Thyroid gland (tissue), 4 donors: ENCODE measurements around the gene FAM20A. TPM values are rescaled to one million over a fixed set of nuclear protein-coding genes. Genes with fewer than 3 reads are reported as not detected.

Source experiments
- DNase-seq, 2 donors: peaks; one replicate each; pipeline ENCODE4 v3.0.0-alpha.2; 2019
- H3K27ac ChIP-seq, 3 donors: fragments of 200-600 bp; sonication (generic); 1 replicate in 2 of 3; 2 replicates in 1 of 3; pipeline ENCODE4 v1.5.1; 2016 to 2019; ENCODE audit warnings: mild to moderate bottlenecking in 1 of 3, moderate library complexity in 1 of 3
- H3K27me3 ChIP-seq: fragments of 200-600 bp; sonication (generic); one replicate; pipeline ENCODE4 v1.5.1; 2019
- H3K36me3 ChIP-seq, 2 donors: fragments of 200-600 bp; sonication (generic); one replicate each; pipeline ENCODE4 v1.5.1; 2016 to 2019
- H3K4me1 ChIP-seq, 2 donors: fragments of 200-600 bp; sonication (generic); one replicate each; pipeline ENCODE4 v1.5.1; 2017 to 2019
- H3K4me3 ChIP-seq, 3 donors: fragments of 200-600 bp; sonication (generic); replicated peaks in 1 of 3; 1 replicate in 2 of 3; 2 replicates in 1 of 3; pipeline ENCODE4 v1.5.1; 2016; ENCODE audit warnings: mild to moderate bottlenecking in 1 of 3
- H3K9me3 ChIP-seq: fragments of 200-600 bp; sonication (generic); one replicate; pipeline ENCODE4 v1.5.1; 2017
- POLR2A ChIP-seq, 2 donors: fragments of 450-650 bp; IDR thresholded peaks; one replicate each; pipeline ENCODE4 v1.6.1; 2017; ENCODE audit warnings: antibody characterized with exemption in 2 of 2, mild to moderate bottlenecking in 2 of 2, moderate library complexity in 1 of 2
- WGBS, 2 donors: methylation state at CpG; one replicate each; pipeline ENCODE4 v1.1.5; 2017; 5-methylcytosine and 5-hydroxymethylcytosine counted together
- intact Hi-C: fragments of 100-400 bp; cut with DNase I; formaldehyde crosslinking; loops from one replicate; pipeline ENCODE4 v1.15.1; 2023
- total RNA-seq, 4 donors: library from RNA; depleted of rRNA; stranded (reverse); fragments of >200 nt; gene quantifications; one replicate each; pipeline ENCODE4 v1.2.3, GENCODE V29; 2016
- TF ChIP-seq, protein P1 (sequence below), 6 experiments: fragments of 200-600 bp in 3 of 6; fragments of 450-650 bp in 3 of 6; sonication (generic) in 3 of 6; IDR thresholded peaks; one replicate each; pipeline ENCODE4 v1.5.1; 2016 to 2019; ENCODE audit warnings: antibody characterized with exemption in 6 of 6, mild to moderate bottlenecking in 2 of 6, inconsistent platforms in 1 of 6, moderate library complexity in 1 of 6

The FAM20A gene
- total RNA-seq, 4 donors from 2014 or later: 7.6 to 20.8 (median 14.1) TPM

GRCh38 chr17:68616334-68616733 is 15.2 kb upstream of the FAM20A start:
- no peaks in the 10 kb centered on the region for H3K27me3 ChIP-seq
- intact Hi-C loops: no loop called here
- H3K4me1 ChIP-seq: peaks cover 0 to 5% of the 10 kb centered on the region in 2 donors
- H3K27ac ChIP-seq: no peak overlapping the region
- no peaks in the 10 kb centered on the region for H3K9me3 ChIP-seq
- H3K4me3 ChIP-seq: no peak overlapping the region
- DNase-seq: no peak
- H3K36me3 ChIP-seq: no peaks in the 10 kb centered on the region
- TF ChIP-seq, protein P1, sequence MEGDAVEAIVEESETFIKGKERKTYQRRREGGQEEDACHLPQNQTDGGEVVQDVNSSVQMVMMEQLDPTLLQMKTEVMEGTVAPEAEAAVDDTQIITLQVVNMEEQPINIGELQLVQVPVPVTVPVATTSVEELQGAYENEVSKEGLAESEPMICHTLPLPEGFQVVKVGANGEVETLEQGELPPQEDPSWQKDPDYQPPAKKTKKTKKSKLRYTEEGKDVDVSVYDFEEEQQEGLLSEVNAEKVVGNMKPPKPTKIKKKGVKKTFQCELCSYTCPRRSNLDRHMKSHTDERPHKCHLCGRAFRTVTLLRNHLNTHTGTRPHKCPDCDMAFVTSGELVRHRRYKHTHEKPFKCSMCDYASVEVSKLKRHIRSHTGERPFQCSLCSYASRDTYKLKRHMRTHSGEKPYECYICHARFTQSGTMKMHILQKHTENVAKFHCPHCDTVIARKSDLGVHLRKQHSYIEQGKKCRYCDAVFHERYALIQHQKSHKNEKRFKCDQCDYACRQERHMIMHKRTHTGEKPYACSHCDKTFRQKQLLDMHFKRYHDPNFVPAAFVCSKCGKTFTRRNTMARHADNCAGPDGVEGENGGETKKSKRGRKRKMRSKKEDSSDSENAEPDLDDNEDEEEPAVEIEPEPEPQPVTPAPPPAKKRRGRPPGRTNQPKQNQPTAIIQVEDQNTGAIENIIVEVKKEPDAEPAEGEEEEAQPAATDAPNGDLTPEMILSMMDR (IDR thresholded peaks at IDR 0.05): no peak
- TF ChIP-seq POLR2A (IDR thresholded peaks at IDR 0.05): no peak

- 86 to 88% methylated on average over 5 of the region's 5 CpGs for WGBS, 2 donors
- no peak for DNase-seq
- H3K4me1 ChIP-seq: peaks cover 0 to 5% of the 10 kb centered on the region in 2 donors
- H3K36me3 ChIP-seq: no peaks in the 10 kb centered on the region
- no peak overlapping the region for H3K4me3 ChIP-seq
- no peaks in the 10 kb centered on the region for H3K27me3 ChIP-seq
- intact Hi-C loops: no loop called here
- H3K9me3 ChIP-seq: no peaks in the 10 kb centered on the region
- no peak overlapping the region for H3K27ac ChIP-seq
- TF ChIP-seq, protein P1 (IDR thresholded peaks at IDR 0.05): no peak
- TF ChIP-seq POLR2A (IDR thresholded peaks at IDR 0.05): no peak
Measured at GRCh38 chr17:68614718-68615117, 13.6 kb upstream of the FAM20A start.

DNA sequence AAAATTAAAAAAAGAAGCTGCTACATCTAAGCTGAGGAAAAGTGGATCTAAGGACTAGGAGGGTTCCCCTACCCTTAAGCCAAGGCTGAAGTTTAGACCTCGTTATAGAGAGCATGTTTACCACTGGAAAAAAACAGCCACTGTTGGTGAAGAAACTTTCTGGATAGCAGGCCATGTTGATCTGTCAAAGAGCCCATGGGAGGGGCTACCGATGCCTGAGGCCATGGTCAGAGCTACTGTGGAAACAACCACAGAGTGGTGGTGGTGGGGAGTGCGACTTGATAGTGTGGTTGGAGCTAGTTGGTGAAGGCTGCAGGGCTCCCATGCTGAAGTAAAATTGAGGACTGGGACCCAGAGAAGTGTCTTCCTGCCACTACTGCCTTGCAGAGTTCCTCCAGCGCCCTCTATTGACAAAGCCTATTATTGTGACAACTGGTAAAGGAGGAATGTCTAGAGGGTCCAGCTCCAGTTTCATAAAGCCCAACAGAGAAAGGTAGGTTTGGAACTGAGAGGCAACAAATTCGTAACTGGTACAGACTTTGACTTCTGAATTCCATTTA is 12.7 kb upstream of the FAM20A start:
- Histone ChIP-seq H3K27ac (no peak overlapping the region), H3K4me1 (peaks cover 0 to 5% of the 10 kb centered on the region in 2 donors), H3K36me3 (no peaks in the 10 kb centered on the region), H3K4me3 (no peak overlapping the region), H3K9me3 (no peaks in the 10 kb centered on the region), H3K27me3 (no peaks in the 10 kb centered on the region)
- peak; percentile 31 to 43 for DNase-seq
- WGBS, 2 donors: 53% methylated on average over 5 of the region's 5 CpGs
- intact Hi-C loops: no loop called here
- no peak for TF ChIP-seq POLR2A (IDR thresholded peaks at IDR 0.05)
- TF ChIP-seq, protein P1 (IDR thresholded peaks at IDR 0.05): peak; percentile 37 to 71 (median 64)

GRCh38 chr17:68612923-68613292 is 11.7 kb upstream of the FAM20A start:
- DNase-seq: no peak
- H3K27me3 ChIP-seq: no peaks in the 10 kb centered on the region
- no peaks in the 10 kb centered on the region for H3K9me3 ChIP-seq
- no peak overlapping the region for H3K27ac ChIP-seq
- no peak overlapping the region for H3K4me3 ChIP-seq
- TF ChIP-seq POLR2A (IDR thresholded peaks at IDR 0.05): no peak
- TF ChIP-seq, protein P1 (IDR thresholded peaks at IDR 0.05): no peak
- no peaks in the 10 kb centered on the region for H3K36me3 ChIP-seq
- intact Hi-C loops: no loop called here
- peaks cover 0 to 5% of the 10 kb centered on the region in 2 donors for H3K4me1 ChIP-seq

DNA sequence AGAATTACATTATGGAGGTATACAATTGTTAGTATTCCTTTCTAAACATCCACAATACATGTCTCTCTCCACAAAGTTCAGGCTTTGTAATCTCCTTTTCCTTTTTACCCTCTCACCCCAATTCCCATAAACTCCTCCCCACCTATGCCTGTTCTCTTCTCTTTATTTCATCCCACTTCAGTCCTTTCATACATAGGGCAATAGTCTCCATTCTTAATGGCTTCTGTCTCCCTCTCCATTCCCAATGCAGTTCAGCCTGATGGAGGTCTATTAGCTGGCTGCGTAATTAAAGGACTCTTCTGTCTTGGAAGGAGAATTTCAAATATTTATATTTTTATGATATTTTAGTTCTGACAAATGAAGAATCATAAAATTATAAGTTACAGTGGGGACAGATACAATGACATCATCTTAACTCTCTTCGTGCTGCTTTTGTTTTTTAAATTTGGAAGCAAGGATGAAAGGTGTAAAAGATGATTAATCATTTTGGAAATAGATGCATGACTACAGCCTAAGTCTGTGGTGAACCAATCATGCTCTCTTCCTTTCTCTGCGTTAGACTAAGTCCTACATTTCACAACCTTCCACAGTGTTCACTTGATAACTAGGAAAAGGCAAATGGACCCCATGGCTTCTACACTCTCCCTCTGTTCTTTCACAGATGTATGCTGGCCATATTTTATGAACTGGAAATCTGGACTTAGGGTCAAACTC is 11.2 kb upstream of the FAM20A start:
- 85 to 92% methylated on average over 3 of the region's 3 CpGs for WGBS, 2 donors
- Histone ChIP-seq H3K4me3 (no peak overlapping the region), H3K36me3 (no peaks in the 10 kb centered on the region), H3K9me3 (no peaks in the 10 kb centered on the region), H3K4me1 (peaks cover 0 to 5% of the 10 kb centered on the region in 2 donors), H3K27ac (no peak overlapping the region), H3K27me3 (no peaks in the 10 kb centered on the region)
- TF ChIP-seq POLR2A (IDR thresholded peaks at IDR 0.05): no peak
- TF ChIP-seq, protein P1 (IDR thresholded peaks at IDR 0.05): no peak
- intact Hi-C loops: no loop called here
- DNase-seq: no peak
